Mucosa of rectum (tissue), 2 donors: Measurements from ENCODE around the gene CSTF3.
A peak's percentile ranks its signal among the peaks of the same experiment; 100 is the strongest.

Experiments
- H3K27ac ChIP-seq, 2 donors: one replicate each; pipeline ENCODE4 v1.7.0; 2013; ENCODE audit warnings: inconsistent platforms in 2 of 2, low read depth in 2 of 2, low read length in 2 of 2
- H3K27me3 ChIP-seq, 2 donors: one replicate each; pipeline ENCODE4 v1.7.0; 2013; ENCODE audit warnings: low read length in 2 of 2; ENCODE audit not compliant: control insufficient read depth in 2 of 2, insufficient read depth in 2 of 2
- H3K36me3 ChIP-seq, 2 donors: one replicate each; pipeline ENCODE4 v1.7.0; 2013; ENCODE audit warnings: low read length in 2 of 2; ENCODE audit not compliant: control insufficient read depth in 2 of 2, insufficient read depth in 2 of 2
- H3K4me1 ChIP-seq, 2 donors: one replicate each; pipeline ENCODE4 v1.7.0; 2013; ENCODE audit warnings: low read length in 2 of 2, mild to moderate bottlenecking in 1 of 2; ENCODE audit not compliant: control insufficient read depth in 2 of 2, insufficient read depth in 2 of 2
- H3K4me3 ChIP-seq, 2 donors: one replicate each; pipeline ENCODE4 v1.7.0; 2013; ENCODE audit warnings: low read length in 2 of 2
- H3K9ac ChIP-seq, 2 donors: one replicate each; pipeline ENCODE4 v1.7.0; 2013; ENCODE audit warnings: low read length in 2 of 2, low read depth in 1 of 2, mild to moderate bottlenecking in 1 of 2
- H3K9me3 ChIP-seq, 2 donors: one replicate each; pipeline ENCODE4 v1.7.0; 2013; ENCODE audit warnings: low read length in 2 of 2; ENCODE audit not compliant: control insufficient read depth in 2 of 2
- donor health status: healthy.
- donor health status: Normal muscosa, but diverticular disease.

Gene CSTF3

GRCh38 chr11:33161120-33162005 is at the start of gene CSTF3:
Gene CSTF3, minus strand, starts transcription at chr11:33161480. Its CDS starts 155 bp downstream, at chr11:33161325.
- peak within 1 kb of the TSS; percentile 57 to 70 for H3K27ac ChIP-seq
- no peaks in the 10 kb centered on the region for H3K36me3 ChIP-seq
- H3K27me3 ChIP-seq, result no peaks in the 10 kb centered on the region
- H3K4me3 ChIP-seq, result peak within 1 kb of the TSS; percentile 92 to 100
- H3K4me1 ChIP-seq, result peaks cover 0 to 12% of the 10 kb centered on the region in 2 donors
- no peaks in the 10 kb centered on the region for H3K9me3 ChIP-seq
- peak within 1 kb of the TSS; percentile 86 to 91 for H3K9ac ChIP-seq

DNA sequence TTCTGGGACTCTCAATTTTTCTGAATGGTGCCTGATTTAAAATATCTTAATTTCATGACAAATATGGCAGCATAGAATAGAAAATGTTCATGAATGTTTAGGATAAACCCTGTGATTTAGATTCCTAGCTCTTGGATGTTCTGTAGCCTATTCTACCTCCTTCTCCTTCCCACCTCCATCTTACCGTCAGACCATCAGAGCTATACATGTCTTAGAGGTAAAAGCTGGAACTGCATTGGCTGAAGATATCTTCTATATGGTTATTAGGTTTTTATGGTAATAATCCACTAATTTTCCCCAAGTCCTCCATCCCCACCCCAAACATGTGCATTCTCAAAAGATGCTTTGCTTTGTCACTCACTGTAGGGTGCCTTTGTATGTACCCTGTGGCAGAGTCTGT is 46.9 kb upstream of the CSTF3 start:
- no peak overlapping the region for H3K9ac ChIP-seq
- H3K4me1 ChIP-seq, result no peaks in the 10 kb centered on the region
- H3K4me3 ChIP-seq, result no peak overlapping the region
- no peak overlapping the region for H3K27ac ChIP-seq
- H3K36me3 ChIP-seq, result no peaks in the 10 kb centered on the region
- no peaks in the 10 kb centered on the region for H3K27me3 ChIP-seq
- no peaks in the 10 kb centered on the region for H3K9me3 ChIP-seq

DNA sequence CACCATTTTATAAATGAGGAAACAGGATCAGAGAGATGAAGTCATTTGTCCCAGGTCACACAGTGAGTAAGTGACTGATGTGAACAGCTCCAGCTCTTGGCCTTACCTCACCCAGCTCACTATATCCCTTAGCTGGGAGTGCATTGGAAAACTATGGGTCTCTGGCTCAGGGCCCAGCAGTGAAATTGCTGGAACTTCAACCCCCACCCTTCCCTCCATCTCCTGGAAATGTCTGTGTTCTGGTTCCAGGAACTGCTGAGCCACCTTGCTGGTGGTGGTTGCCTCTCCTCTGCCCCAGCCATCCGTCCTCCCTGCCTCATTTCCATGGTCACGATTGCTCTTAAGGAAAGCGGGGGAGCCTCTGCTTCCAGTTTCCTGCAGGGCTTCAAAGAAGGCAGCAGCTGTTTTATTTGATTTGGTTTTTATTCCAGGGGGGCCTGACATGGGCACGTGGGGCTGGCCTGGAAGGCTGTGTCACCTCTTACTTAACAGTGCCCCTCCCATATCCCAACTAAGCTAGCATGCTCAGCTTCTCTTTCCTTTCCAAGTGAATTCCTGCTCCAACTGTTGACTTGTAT is 46.2 kb upstream of the CSTF3 start:
- H3K9me3 ChIP-seq, result no peaks in the 10 kb centered on the region
- no peak overlapping the region for H3K9ac ChIP-seq
- H3K36me3 ChIP-seq, result no peaks in the 10 kb centered on the region
- H3K27ac ChIP-seq, result no peak overlapping the region
- H3K4me3 ChIP-seq, result no peak overlapping the region
- no peaks in the 10 kb centered on the region for H3K27me3 ChIP-seq
- H3K4me1 ChIP-seq, result no peaks in the 10 kb centered on the region

GRCh38 chr11:33197915-33198727 is 36.8 kb upstream of the CSTF3 start:
- no peak overlapping the region for H3K9ac ChIP-seq
- no peaks in the 10 kb centered on the region for H3K4me1 ChIP-seq
- no peaks in the 10 kb centered on the region for H3K27me3 ChIP-seq
- no peak overlapping the region for H3K4me3 ChIP-seq
- no peaks in the 10 kb centered on the region for H3K36me3 ChIP-seq
- H3K9me3 ChIP-seq, result no peaks in the 10 kb centered on the region
- H3K27ac ChIP-seq, result no peak overlapping the region

DNA sequence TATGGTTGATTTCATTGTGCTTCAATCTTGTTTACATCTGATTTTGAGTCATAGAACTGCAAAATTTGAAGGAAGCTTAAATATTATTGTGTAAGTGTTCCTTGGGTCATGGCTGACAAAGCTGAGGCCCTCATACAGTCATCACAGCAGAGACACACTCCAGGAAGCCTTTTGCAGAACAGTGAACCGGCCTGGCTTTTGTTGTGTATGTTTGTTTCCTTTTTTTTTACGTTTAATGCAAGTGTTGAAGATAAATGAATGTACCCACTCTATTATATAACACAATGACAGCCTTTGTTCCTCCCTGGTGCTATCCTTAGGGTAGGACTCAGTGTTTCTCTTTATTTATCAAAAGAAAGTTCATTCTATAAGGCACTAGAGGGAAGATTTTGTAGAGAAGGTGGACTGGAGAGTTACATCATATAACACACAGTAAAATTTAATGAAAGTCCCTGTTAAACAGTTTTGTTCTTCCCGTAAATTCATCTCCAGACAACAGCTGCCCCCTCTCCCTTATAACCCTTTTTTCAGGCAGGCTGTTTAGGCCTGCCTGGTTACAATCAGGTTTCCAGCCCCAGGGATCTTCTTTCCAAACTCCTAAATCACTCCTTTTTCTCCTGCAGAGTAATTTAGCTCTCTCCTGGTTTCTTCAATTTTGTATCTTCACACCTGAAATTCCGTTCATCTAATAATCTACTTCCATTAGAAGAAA is 34.3 kb upstream of the CSTF3 start:
- H3K4me3 ChIP-seq, result no peak overlapping the region
- no peaks in the 10 kb centered on the region for H3K27me3 ChIP-seq
- H3K27ac ChIP-seq, result no peak overlapping the region
- no peaks in the 10 kb centered on the region for H3K9me3 ChIP-seq
- H3K36me3 ChIP-seq, result no peaks in the 10 kb centered on the region
- H3K9ac ChIP-seq, result no peak overlapping the region
- H3K4me1 ChIP-seq, result no peaks in the 10 kb centered on the region

DNA sequence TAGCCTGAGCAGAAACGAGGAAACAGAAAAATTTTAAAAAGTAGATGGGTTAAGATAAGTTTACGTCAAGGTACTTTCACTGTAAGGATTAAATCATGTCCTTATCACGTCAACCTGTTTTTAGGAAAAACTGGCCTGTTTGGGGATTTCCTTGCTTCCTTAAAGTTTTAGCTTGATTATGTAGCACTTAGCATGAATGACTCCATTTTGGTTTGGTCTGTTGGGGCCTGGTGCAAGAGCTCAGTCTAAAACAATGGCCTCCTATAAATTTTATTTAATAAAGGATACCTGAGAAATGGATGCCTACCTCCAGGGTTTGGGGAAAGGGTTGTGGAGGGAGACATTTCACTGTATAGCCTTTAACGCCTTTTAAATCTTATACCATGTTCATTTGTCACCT is 33.2 kb upstream of the CSTF3 start:
- H3K9ac ChIP-seq, result no peak overlapping the region
- H3K9me3 ChIP-seq, result no peaks in the 10 kb centered on the region
- H3K4me3 ChIP-seq, result no peak overlapping the region
- H3K27ac ChIP-seq, result no peak overlapping the region
- no peaks in the 10 kb centered on the region for H3K4me1 ChIP-seq
- no peaks in the 10 kb centered on the region for H3K27me3 ChIP-seq
- H3K36me3 ChIP-seq, result no peaks in the 10 kb centered on the region

- Histone ChIP-seq H3K36me3 (no peaks in the 10 kb centered on the region), H3K9ac (no peak overlapping the region), H3K27me3 (no peaks in the 10 kb centered on the region), H3K4me1 (peaks cover 0 to 8% of the 10 kb centered on the region in 2 donors), H3K4me3 (no peak overlapping the region), H3K9me3 (no peaks in the 10 kb centered on the region), H3K27ac (no peak overlapping the region)
These were observed 30.2 kb upstream of the CSTF3 start for GRCh38 chr11:33191467-33191866.

- no peak overlapping the region for H3K27ac ChIP-seq
- no peaks in the 10 kb centered on the region for H3K27me3 ChIP-seq
- peak overlapping the region in 1 of 2 donors; percentile 48 for H3K4me3 ChIP-seq
- H3K9ac ChIP-seq, result no peak overlapping the region
- H3K9me3 ChIP-seq, result no peaks in the 10 kb centered on the region
- H3K36me3 ChIP-seq, result no peaks in the 10 kb centered on the region
- H3K4me1 ChIP-seq, result peaks cover 2 to 8% of the 10 kb centered on the region in 2 donors
These were observed 26.9 kb upstream of the CSTF3 start for GRCh38 chr11:33187998-33188722.

- H3K9me3 ChIP-seq, result no peaks in the 10 kb centered on the region
- no peak overlapping the region for H3K9ac ChIP-seq
- H3K36me3 ChIP-seq, result no peaks in the 10 kb centered on the region
- peaks cover 10 to 16% of the 10 kb centered on the region in 2 donors for H3K4me1 ChIP-seq
- no peak overlapping the region for H3K4me3 ChIP-seq
- H3K27ac ChIP-seq, result no peak overlapping the region
- H3K27me3 ChIP-seq, result no peaks in the 10 kb centered on the region
These were observed 24.5 kb upstream of the CSTF3 start for GRCh38 chr11:33185756-33186155.
